PFSK-1 (cell line): ENCODE data around the gene ZNF2.

Source experiments
- POLR2AphosphoS5 ChIP-seq: IDR thresholded peaks from 2 replicates; pipeline ENCODE4 v1.6.1; 2012; ENCODE audit warnings: low read depth, mild to moderate bottlenecking, control low read depth, low read length, moderate library complexity
- REST ChIP-seq, 2 experiments: IDR thresholded peaks; 2 replicates each; pipeline versions ENCODE4 v1.6.1 to v1.8.0; 2011 to 2012; ENCODE audit warnings: low read depth in 2 of 2, low read length in 2 of 2, control low read depth in 1 of 2, inconsistent platforms in 1 of 2, mild to moderate bottlenecking in 1 of 2, moderate library complexity in 1 of 2; ENCODE audit not compliant: insufficient read depth in 1 of 2
- SIN3A ChIP-seq: IDR thresholded peaks from 2 replicates; pipeline ENCODE4 v1.6.1; 2012; ENCODE audit warnings: mild to moderate bottlenecking, low read length, moderate library complexity, borderline replicate concordance; ENCODE audit not compliant: insufficient read depth
- TAF1 ChIP-seq: IDR thresholded peaks from 2 replicates; pipeline ENCODE4 v1.6.1; 2012; ENCODE audit warnings: low read length, control low read depth, borderline replicate concordance; ENCODE audit not compliant: insufficient read depth

GRCh38 chr2:95208106-95208505 lies 42.5 kb downstream of the ZNF2 start:
- no peak for TF ChIP-seq TAF1
- no peak for TF ChIP-seq SIN3A
- no peak for TF ChIP-seq REST (IDR thresholded peaks at IDR 0.05; ENCODE audit: insufficient read depth in 1 of 2, low read depth in 2 of 2, low read length in 2 of 2)
- TF ChIP-seq POLR2AphosphoS5 = no peak
